Left renal pelvis (tissue), 4 donors: ENCODE results near the gene RNF2. TPM values are rescaled to one million over a fixed set of nuclear protein-coding genes. Genes with fewer than 3 reads are reported as not detected.
"Not testable (repeated sequence)": the region's sequence is repeated elsewhere in the genome, so short reads cannot be mapped to it uniquely, and the experiment has no call there.

Experiments used
- DNase-seq, 4 donors: peaks; one replicate each; pipeline ENCODE4 v3.0.0-alpha.2; 2013; ENCODE audit warnings: low read depth in 4 of 4, low spot score in 3 of 4
- polyA plus RNA-seq, 4 donors: library from polyadenylated mRNA; unstranded; fragments of 120-200 nt; gene quantifications; one replicate each; pipeline ENCODE4 v1.2.1, GENCODE V29; 2013; ENCODE audit not compliant: insufficient read length in 4 of 4

Gene RNF2
- polyA plus RNA-seq, result 10 to 100 TPM; 47.9 to 69.9 (median 60.8) TPM

GRCh38 chr1:185044981-185045813 is at the start of gene RNF2:
RNF2 (plus strand) TSS chr1:185045558; CDS start chr1:185087554, 41,996 bp downstream.
- DNase-seq, result peak; percentile 66 to 74 (median 71)

- DNase-seq, result not testable (repeated sequence)
Observed at GRCh38 chr1:184999974-185000373, 45.4 kb upstream of the RNF2 start.

GRCh38 chr1:185001312-185001880 is 44.0 kb upstream of the RNF2 start:
- DNase-seq, result not testable (repeated sequence)

GRCh38 chr1:185008838-185009237 is 36.5 kb upstream of the RNF2 start:
- no peak for DNase-seq

- DNase-seq, result no peak
Observed at GRCh38 chr1:185010361-185010760, 35.0 kb upstream of the RNF2 start.

- DNase-seq, result no peak
Observed at GRCh38 chr1:185014941-185015340, 30.4 kb upstream of the RNF2 start.

- no peak for DNase-seq
Observed at GRCh38 chr1:185015631-185016030, 29.7 kb upstream of the RNF2 start.

GRCh38 chr1:185016880-185017279 is 28.5 kb upstream of the RNF2 start:
- DNase-seq, result no peak

GRCh38 chr1:185017338-185017737 is 28.0 kb upstream of the RNF2 start:
- DNase-seq, result no peak

- no peak for DNase-seq
Observed at GRCh38 chr1:185017966-185018365, 27.4 kb upstream of the RNF2 start.

- no peak for DNase-seq
Observed at GRCh38 chr1:185027252-185027882, 18.0 kb upstream of the RNF2 start.

GRCh38 chr1:185033686-185034085 is 11.7 kb upstream of the RNF2 start:
- DNase-seq, result no peak

- DNase-seq, result no peak
Observed at GRCh38 chr1:185035258-185035657, 10.1 kb upstream of the RNF2 start.

- no peak for DNase-seq
Observed at GRCh38 chr1:185038813-185039376, 6.5 kb upstream of the RNF2 start.

- no peak for DNase-seq
Observed at GRCh38 chr1:185039726-185040407, 5.5 kb upstream of the RNF2 start.

GRCh38 chr1:185040408-185040735 is 5.0 kb upstream of the RNF2 start:
- DNase-seq, result no peak

GRCh38 chr1:185041742-185042141 is 3.6 kb upstream of the RNF2 start:
- DNase-seq, result no peak

GRCh38 chr1:185042737-185043136 is 2.6 kb upstream of the RNF2 start:
- DNase-seq, result no peak

GRCh38 chr1:185044387-185044786 is 971 bp upstream of the RNF2 start:
- DNase-seq, result no peak

GRCh38 chr1:185045814-185046492 is 595 bp downstream of the RNF2 start:
- DNase-seq, result peak; percentile 30 to 53 (median 32)
